SHP77 treated with DMSO at 0.1 percent for 48 hours (cell line): ENCODE data around the gene MESP1.

ENCODE experiments used
- DNase-seq: peaks from one replicate; lab custom pipeline; 2025; lab: John Stamatoyannopoulos, UW

Gene MESP1

GRCh38 chr15:89781055-89781454, 30.0 kb upstream of the MESP1 start:
- no peak for DNase-seq

- no peak for DNase-seq
Observed at GRCh38 chr15:89780601-89781000, 29.6 kb upstream of the MESP1 start.

- no peak for DNase-seq
Observed at GRCh38 chr15:89778861-89779260, 27.8 kb upstream of the MESP1 start.

GRCh38 chr15:89777782-89778380, 26.8 kb upstream of the MESP1 start:
- DNase-seq, result no peak

- no peak for DNase-seq
Observed at GRCh38 chr15:89777073-89777751, 26.2 kb upstream of the MESP1 start.

- DNase-seq, result peak; percentile 10
Observed at GRCh38 chr15:89776274-89777072, 25.4 kb upstream of the MESP1 start, which contains the start of gene MESP2. TSS of gene MESP2 (plus strand) at chr15:89776332. CDS start at chr15:89776358, 26 bp downstream.

- no peak for DNase-seq
Observed at GRCh38 chr15:89775815-89776214, 24.8 kb upstream of the MESP1 start.

GRCh38 chr15:89774492-89774891, 23.4 kb upstream of the MESP1 start:
- DNase-seq, result no peak

GRCh38 chr15:89772932-89773583, 22.0 kb upstream of the MESP1 start:
- no peak for DNase-seq

GRCh38 chr15:89770041-89770440, 19.0 kb upstream of the MESP1 start:
- no peak for DNase-seq

GRCh38 chr15:89769366-89769765, 18.3 kb upstream of the MESP1 start:
- no peak for DNase-seq

GRCh38 chr15:89768071-89768500, 17.0 kb upstream of the MESP1 start:
- no peak for DNase-seq

- no peak for DNase-seq
Observed at GRCh38 chr15:89767411-89767915, 16.4 kb upstream of the MESP1 start.

- no peak for DNase-seq
Observed at GRCh38 chr15:89766357-89767311, 15.6 kb upstream of the MESP1 start.

GRCh38 chr15:89765694-89766093, 14.6 kb upstream of the MESP1 start:
- DNase-seq, result no peak

GRCh38 chr15:89761929-89762328, 10.9 kb upstream of the MESP1 start:
- DNase-seq, result no peak

- no peak for DNase-seq
Observed at GRCh38 chr15:89761009-89761831, 10.2 kb upstream of the MESP1 start.

GRCh38 chr15:89760303-89761008, 9.4 kb upstream of the MESP1 start:
- DNase-seq, result no peak

- DNase-seq, result no peak
Observed at GRCh38 chr15:89759835-89760234, 8.8 kb upstream of the MESP1 start.

GRCh38 chr15:89758981-89759380, 7.9 kb upstream of the MESP1 start:
- DNase-seq, result no peak
